ENCODE data around the gene NDUFB10. TPM values are rescaled to one million over a fixed set of nuclear protein-coding genes. Genes with fewer than 3 reads are reported as not detected.

The NDUFB10 gene
- total and polyA plus RNA-seq, 10 of the 15 experiments (the other 5 are each of a cell fraction or from before 2014, with no cell fraction given), result 52.2 to 319 (median 130) TPM

- no peak for TF ChIP-seq NRF1 (conservative IDR thresholded peaks at IDR 0.05; ENCODE audit: low read depth, low read length)
- TF ChIP-seq ESRRA (IDR thresholded peaks at IDR 0.05; ENCODE audit: low read length), result peak; percentile 66
- TF ChIP-seq FOXK2 (IDR thresholded peaks at IDR 0.05), result no peak; the same call in 1 of the 2 replicates
- peak; percentile 79 for TF ChIP-seq NBN (IDR thresholded peaks at IDR 0.05)
- TF ChIP-seq JUND (IDR thresholded peaks at IDR 0.05; ENCODE audit: low read depth, low read length), result no peak
- TF ChIP-seq, protein P1, sequence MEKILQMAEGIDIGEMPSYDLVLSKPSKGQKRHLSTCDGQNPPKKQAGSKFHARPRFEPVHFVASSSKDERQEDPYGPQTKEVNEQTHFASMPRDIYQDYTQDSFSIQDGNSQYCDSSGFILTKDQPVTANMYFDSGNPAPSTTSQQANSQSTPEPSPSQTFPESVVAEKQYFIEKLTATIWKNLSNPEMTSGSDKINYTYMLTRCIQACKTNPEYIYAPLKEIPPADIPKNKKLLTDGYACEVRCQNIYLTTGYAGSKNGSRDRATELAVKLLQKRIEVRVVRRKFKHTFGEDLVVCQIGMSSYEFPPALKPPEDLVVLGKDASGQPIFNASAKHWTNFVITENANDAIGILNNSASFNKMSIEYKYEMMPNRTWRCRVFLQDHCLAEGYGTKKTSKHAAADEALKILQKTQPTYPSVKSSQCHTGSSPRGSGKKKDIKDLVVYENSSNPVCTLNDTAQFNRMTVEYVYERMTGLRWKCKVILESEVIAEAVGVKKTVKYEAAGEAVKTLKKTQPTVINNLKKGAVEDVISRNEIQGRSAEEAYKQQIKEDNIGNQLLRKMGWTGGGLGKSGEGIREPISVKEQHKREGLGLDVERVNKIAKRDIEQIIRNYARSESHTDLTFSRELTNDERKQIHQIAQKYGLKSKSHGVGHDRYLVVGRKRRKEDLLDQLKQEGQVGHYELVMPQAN (conservative IDR thresholded peaks at IDR 0.05), result peak; percentile 89
- peak; percentile 81 for TF ChIP-seq YY1 (IDR thresholded peaks at IDR 0.05; ENCODE audit: low read depth, low read length)
- 0 out of 2 replicates have a peak, but pooled peaks have one; percentile 48 for TF ChIP-seq GABPA (IDR thresholded peaks at IDR 0.05; ENCODE audit: low read depth)
- TF ChIP-seq BHLHE40 (IDR thresholded peaks at IDR 0.05; ENCODE audit: borderline replicate concordance in 1 of 2, low read depth in 2 of 2, low read length in 1 of 2), result peak; percentile 69 to 92; a peak in 3 of 4 replicates
- no peak for TF ChIP-seq NFXL1 (IDR thresholded peaks at IDR 0.05; ENCODE audit: borderline replicate concordance)
- peak; percentile 89 to 100 for TF ChIP-seq EGR1 (IDR thresholded peaks at IDR 0.05; ENCODE audit: borderline replicate concordance in 1 of 2, low read depth in 2 of 2, low read length in 2 of 2)
- TF ChIP-seq, protein P2, sequence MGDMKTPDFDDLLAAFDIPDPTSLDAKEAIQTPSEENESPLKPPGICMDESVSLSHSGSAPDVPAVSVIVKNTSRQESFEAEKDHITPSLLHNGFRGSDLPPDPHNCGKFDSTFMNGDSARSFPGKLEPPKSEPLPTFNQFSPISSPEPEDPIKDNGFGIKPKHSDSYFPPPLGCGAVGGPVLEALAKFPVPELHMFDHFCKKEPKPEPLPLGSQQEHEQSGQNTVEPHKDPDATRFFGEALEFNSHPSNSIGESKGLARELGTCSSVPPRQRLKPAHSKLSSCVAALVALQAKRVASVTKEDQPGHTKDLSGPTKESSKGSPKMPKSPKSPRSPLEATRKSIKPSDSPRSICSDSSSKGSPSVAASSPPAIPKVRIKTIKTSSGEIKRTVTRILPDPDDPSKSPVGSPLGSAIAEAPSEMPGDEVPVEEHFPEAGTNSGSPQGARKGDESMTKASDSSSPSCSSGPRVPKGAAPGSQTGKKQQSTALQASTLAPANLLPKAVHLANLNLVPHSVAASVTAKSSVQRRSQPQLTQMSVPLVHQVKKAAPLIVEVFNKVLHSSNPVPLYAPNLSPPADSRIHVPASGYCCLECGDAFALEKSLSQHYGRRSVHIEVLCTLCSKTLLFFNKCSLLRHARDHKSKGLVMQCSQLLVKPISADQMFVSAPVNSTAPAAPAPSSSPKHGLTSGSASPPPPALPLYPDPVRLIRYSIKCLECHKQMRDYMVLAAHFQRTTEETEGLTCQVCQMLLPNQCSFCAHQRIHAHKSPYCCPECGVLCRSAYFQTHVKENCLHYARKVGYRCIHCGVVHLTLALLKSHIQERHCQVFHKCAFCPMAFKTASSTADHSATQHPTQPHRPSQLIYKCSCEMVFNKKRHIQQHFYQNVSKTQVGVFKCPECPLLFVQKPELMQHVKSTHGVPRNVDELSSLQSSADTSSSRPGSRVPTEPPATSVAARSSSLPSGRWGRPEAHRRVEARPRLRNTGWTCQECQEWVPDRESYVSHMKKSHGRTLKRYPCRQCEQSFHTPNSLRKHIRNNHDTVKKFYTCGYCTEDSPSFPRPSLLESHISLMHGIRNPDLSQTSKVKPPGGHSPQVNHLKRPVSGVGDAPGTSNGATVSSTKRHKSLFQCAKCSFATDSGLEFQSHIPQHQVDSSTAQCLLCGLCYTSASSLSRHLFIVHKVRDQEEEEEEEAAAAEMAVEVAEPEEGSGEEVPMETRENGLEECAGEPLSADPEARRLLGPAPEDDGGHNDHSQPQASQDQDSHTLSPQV (IDR thresholded peaks at IDR 0.05), result no peak
- TF ChIP-seq NR2C2 (IDR thresholded peaks at IDR 0.05; ENCODE audit: borderline replicate concordance, control insufficient read depth, insufficient read length, low read depth), result no peak
- no peak for TF ChIP-seq RFX5 (IDR thresholded peaks at IDR 0.05; ENCODE audit: low read depth, low read length)
- TF ChIP-seq LARP7 (IDR thresholded peaks at IDR 0.05), result peak; percentile 93
- TF ChIP-seq BCLAF1 (IDR thresholded peaks at IDR 0.05), result no peak
- TF ChIP-seq TARDBP (IDR thresholded peaks at IDR 0.05; ENCODE audit: borderline replicate concordance), result no peak
- peak; percentile 92; the same call in 1 of the 2 replicates for TF ChIP-seq RB1 (IDR thresholded peaks at IDR 0.05; ENCODE audit: borderline replicate concordance)
- TF ChIP-seq MXI1 (IDR thresholded peaks at IDR 0.05; ENCODE audit: low read depth, low read length), result peak; percentile 94
- TF ChIP-seq ZNF217 (IDR thresholded peaks at IDR 0.05), result no peak
Observed at GRCh38 chr16:1964506-1965395, 5.4 kb downstream of the NDUFB10 start, which contains the start of gene RPS2 (continued).

Data from GM12878 (cell line).